Colon (tissue), 2 donors: ENCODE data around the gene LRRC3B.
"Not testable (repeated sequence)": the region's sequence is repeated elsewhere in the genome, so short reads cannot be mapped to it uniquely, and the experiment has no call there.

ENCODE experiments used
- FAIRE-seq: peaks from 2 replicates; lab custom pipeline; 2012; peaks lifted over from hg19 to GRCh38; lab: Jason Lieb, UNC
- donor health status: control.
- donor health status: control.

The LRRC3B gene

GRCh38 chr3:26622621-26623418, at the start of gene LRRC3B:
TSS of gene LRRC3B (plus strand) at chr3:26622772. CDS start at chr3:26709673, 86,901 bp downstream.
- no peak for FAIRE-seq

- no peak for FAIRE-seq
Measured at GRCh38 chr3:26574766-26575165, 47.8 kb upstream of the LRRC3B start.

- no peak for FAIRE-seq
Measured at GRCh38 chr3:26579116-26579515, 43.5 kb upstream of the LRRC3B start.

GRCh38 chr3:26587571-26587970, 35.0 kb upstream of the LRRC3B start:
- no peak for FAIRE-seq

DNA sequence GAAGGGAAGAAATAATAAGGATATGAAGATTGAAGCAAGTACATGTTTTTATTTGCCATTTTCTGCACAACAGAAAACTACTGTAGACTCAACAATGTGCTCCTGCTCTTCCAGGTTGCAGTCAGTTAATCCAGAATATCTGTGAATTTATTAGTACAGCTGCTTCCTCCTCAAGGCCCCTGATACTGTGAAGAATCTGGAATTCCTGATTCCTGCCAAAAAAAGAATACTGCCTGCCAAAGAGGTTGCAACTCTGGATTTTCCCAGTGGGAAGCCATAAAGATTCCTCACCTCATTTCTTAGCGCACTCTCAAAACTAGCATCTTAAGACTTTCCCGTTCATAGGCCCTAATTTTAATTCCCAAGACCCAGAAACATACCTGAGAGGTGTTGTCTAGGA, 33.6 kb upstream of the LRRC3B start:
- no peak for FAIRE-seq

DNA sequence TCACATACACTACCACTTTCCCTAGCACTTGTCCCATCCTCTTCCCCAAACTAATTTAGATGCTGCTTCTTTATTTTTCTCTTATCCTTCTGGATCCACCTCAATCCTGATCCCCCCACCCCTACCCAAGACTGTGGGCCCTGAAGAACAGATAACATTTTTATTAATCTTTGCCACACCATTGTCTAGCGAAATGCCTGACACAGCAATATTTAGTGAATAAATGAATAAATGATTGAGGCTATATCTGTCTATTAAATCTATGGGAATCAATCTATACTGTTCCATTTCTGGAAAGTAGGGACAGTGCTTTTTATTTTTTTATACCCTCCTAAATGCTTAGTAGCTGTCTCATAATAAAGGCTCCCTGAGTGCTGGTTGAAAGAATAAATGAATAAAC, 32.9 kb upstream of the LRRC3B start:
- FAIRE-seq: no peak

DNA sequence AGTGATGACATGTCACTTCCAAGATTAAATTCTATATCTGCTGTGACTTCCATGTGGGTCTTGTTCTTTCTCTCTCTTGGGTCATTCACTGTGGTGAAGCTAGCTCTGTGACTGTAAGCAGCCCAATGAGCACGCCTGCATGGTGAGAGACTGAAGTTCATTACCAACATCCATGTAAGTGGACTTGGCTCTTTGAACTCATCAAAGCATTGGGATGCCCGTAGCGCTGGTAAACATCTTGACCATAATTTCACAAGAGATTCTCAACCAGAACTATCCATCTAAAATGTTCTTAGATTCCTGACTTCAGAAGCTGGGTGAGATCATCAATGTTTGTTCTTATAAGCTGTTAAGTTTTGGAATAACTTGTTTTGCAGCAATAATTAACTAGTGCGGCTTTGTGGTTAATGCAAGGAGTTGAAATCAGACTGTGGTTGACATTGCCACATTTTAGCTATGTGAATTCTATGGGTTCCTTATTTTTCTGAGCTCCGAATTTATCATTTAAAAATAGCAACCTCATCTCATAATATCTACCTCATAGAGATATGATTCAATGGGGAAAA, 31.6 kb upstream of the LRRC3B start:
- FAIRE-seq: no peak

GRCh38 chr3:26591926-26592325, 30.6 kb upstream of the LRRC3B start:
- no peak for FAIRE-seq

DNA sequence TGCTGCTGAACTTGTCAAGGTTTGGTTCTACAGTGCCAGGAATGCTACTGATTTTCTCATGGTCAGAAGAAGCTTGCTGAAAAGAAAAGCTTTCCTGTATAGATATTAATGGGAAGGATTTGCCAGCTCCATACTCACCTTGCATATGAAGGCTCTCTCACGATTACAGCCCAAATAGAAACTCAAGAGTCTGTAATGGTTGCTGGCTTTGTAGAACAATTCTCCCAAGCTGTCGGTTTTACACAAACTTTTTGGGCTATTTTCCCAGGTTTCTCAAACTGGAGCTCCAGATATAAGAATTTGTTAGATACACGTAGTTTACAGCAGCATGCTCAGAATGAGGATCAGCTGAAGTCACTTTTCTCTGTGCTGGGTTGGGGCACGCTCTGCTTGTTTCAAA, 30.1 kb upstream of the LRRC3B start:
- no peak for FAIRE-seq

GRCh38 chr3:26596335-26596734, 26.2 kb upstream of the LRRC3B start:
- no peak for FAIRE-seq

GRCh38 chr3:26603311-26603710, 19.3 kb upstream of the LRRC3B start:
- not testable (repeated sequence) for FAIRE-seq

GRCh38 chr3:26603771-26604170, 18.8 kb upstream of the LRRC3B start:
- FAIRE-seq: not testable (repeated sequence)

DNA sequence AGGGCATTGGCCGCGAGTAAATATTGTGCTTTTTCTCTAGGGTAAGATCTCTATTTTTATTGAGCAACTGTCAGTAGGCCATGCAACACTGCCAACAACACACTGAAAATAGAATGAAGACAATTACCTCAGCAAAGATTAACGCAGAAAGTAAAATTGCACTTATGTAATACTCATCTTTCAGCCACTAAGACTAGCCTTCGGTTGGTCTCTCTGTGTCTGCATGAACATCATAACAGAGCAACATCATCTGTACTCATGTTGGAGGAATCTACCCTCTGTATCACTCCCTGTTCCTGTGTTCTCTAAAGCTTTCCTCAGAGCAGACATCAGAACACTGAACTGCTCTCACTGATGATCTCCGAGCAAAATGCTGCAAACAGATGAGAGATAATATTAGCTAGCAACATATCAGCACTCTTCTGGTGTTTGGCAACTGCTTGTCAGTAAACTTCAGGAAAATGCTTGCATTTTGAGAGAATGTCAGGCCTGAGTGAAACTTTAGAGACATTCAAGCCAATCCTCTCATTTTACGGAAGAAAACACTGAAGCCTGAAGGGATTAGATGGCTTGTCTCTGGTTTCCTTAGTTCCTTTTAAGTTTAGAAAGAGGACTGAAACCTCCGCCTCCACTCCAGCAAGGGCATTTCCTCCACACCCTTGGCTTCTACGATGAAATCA, 8.4 kb upstream of the LRRC3B start:
- FAIRE-seq: no peak

DNA sequence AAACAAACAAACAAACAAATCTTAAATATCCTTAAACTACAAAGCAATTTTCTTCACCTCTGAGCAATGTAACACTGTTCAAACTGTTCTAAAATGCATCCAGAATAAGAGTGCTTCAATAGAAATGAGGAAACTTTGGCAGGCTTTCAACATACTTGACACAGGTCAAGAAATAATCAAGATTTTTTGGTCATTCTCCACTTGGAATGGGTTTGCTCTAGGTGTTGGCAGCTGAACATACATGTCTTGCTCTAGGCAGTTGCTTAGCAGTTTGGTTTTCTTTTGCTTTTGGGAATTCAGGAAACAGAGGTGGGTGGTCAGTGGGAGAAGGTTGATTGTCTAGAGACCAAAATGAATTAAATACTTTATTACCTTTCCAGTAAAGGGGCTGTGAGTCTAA, 1.4 kb upstream of the LRRC3B start:
- no peak for FAIRE-seq

GRCh38 chr3:26621906-26622620, 509 bp upstream of the LRRC3B start:
- no peak for FAIRE-seq

GRCh38 chr3:26623419-26624208, 1.0 kb downstream of the LRRC3B start:
- no peak for FAIRE-seq

GRCh38 chr3:26624209-26624765, 1.7 kb downstream of the LRRC3B start:
- no peak for FAIRE-seq

- no peak for FAIRE-seq
Measured at GRCh38 chr3:26625187-26625586, 2.6 kb downstream of the LRRC3B start.

GRCh38 chr3:26627080-26627479, 4.5 kb downstream of the LRRC3B start:
- FAIRE-seq: no peak

- no peak for FAIRE-seq
Measured at GRCh38 chr3:26628915-26629314, 6.3 kb downstream of the LRRC3B start.

DNA sequence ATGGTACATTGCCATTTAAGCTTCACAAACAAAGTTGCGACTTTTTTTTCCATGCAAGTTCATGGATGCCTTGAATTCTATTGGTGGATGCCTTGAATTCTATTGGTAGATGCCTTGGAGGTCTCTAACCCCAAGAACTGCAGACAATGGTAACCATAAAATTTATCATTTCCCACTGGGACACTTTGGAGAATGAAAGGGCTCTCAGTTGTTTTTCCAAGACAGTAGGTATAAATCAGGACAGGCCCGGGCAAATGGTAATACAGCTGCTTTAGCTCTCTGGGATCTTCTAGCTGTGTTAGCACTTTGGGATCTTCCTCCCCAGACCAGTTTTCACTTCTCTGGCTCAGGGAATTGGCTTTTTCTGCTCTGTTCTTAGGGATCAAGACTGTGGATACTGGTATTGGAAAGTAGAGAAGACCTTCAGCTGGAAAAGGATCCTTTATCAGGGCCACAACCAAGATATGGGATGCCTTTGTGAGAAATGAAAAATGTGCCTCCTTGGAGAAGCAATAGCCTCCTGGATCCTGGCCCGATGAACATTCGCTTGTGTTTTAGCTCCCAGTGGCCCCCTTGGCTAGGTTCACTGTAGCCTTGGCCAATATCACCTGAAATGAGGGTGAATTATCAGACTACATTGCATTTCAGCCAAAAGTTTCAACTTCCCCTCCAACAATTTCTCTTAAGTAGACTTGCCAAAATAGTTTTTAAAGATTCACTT, 8.3 kb downstream of the LRRC3B start:
- no peak for FAIRE-seq
